Measurements from ENCODE around the gene PARD6B. TPM values are rescaled to one million over a fixed set of nuclear protein-coding genes. Genes with fewer than 3 reads are reported as not detected.

PARD6B gene
- total and polyA plus RNA-seq, 2 of the 4 experiments (the other 2 are of a cell fraction) = 0.17 to 0.90 TPM

DNA sequence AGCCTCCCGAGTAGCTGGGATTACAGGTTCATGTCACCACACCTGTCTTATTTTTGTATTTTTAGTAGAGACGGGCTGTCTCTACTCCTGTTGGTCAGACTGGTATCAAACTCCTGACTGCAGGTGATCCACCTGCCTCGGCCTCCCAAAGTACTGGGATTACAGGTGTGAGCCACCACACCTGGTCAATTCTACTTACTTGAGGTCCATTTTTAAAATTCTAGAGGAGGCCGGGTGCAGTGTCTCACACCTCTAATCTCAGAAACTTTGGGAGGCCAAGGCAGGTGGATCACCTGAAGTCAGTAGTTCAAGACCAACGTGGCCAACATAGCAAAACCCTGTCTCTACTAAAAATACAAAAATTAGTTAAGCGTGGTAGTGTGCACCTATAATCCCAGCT lies 47.8 kb upstream of the PARD6B start:
- Histone ChIP-seq H3K9me3 (ENCODE audit: control insufficient read depth, insufficient read depth, low read length) (no peaks in the 10 kb centered on the region), H3K9ac (ENCODE audit: low read depth, low read length) (no peak overlapping the region), H3K4me2 (ENCODE audit: low read depth, low read length) (no peak overlapping the region), H2BK120ac (ENCODE audit: low read depth, low read length) (no peak overlapping the region), H3K4me3 (ENCODE audit: insufficient read depth, low read depth, low read length) (no peak overlapping the region), H3K14ac (replicated peaks; ENCODE audit: low read depth, low read length) (no peak overlapping the region), H3K27ac (ENCODE audit: insufficient read depth, low read length) (no peak overlapping the region), H3K79me1 (ENCODE audit: low read depth in 1 of 2, low read length in 2 of 2) (0 out of 4 replicates have a peak, but pooled peaks cover 0 to 3% of the 10 kb centered on the region in 2 experiments), H2BK20ac (ENCODE audit: low read depth, low read length) (no peak overlapping the region), H2BK5ac (ENCODE audit: low read depth, low read length, poor library complexity, severe bottlenecking) (no peak overlapping the region), H3K56ac (ENCODE audit: extremely low read depth, insufficient read depth, low read length) (no peak overlapping the region), H3K9me1 (ENCODE audit: insufficient read depth, low read length) (peaks cover 8% of the 10 kb centered on the region), H3K4ac (ENCODE audit: low read depth, low read length) (no peak overlapping the region), H2AK5ac (ENCODE audit: low read depth, low read length) (no peak overlapping the region), H3K18ac (ENCODE audit: low read depth, low read length) (no peak overlapping the region), H2AK9ac (replicated peaks; ENCODE audit: low read depth, low read length, poor library complexity) (no peak overlapping the region), H4K91ac (ENCODE audit: insufficient read depth, low read depth, low read length) (no peak overlapping the region), H4K20me1 (ENCODE audit: insufficient read depth, low read length) (0 out of 2 replicates have a peak, but pooled peaks cover 3% of the 10 kb centered on the region), H3K27me3 (ENCODE audit: control insufficient read depth, insufficient read depth, low read length) (no peaks in the 10 kb centered on the region), H4K8ac (ENCODE audit: low read depth in 2 of 2, low read length in 2 of 2) (no peak overlapping the region), H2BK15ac (ENCODE audit: low read depth, low read length) (no peak overlapping the region), H4K5ac (ENCODE audit: low read depth, low read length) (no peak overlapping the region), H3K23ac (ENCODE audit: low read depth, low read length) (no peak overlapping the region), H3K36me3 (ENCODE audit: control insufficient read depth, insufficient read depth, low read length) (no peaks in the 10 kb centered on the region), H3K4me1 (ENCODE audit: control insufficient read depth, insufficient read depth, low read length) (peaks cover 7% of the 10 kb centered on the region; the same call in 1 of the 2 replicates), H2AFZ (replicated peaks; ENCODE audit: low read length, poor library complexity) (no peak overlapping the region)
- POLR2A ChIA-PET (ENCODE audit: unreplicated experiment) = no interaction called here
- intact Hi-C loops (cut with micrococcal nuclease) = no loop called here
- BruUV-seq (replicated peaks) = no TSS peak
- TF ChIP-seq, protein P1, sequence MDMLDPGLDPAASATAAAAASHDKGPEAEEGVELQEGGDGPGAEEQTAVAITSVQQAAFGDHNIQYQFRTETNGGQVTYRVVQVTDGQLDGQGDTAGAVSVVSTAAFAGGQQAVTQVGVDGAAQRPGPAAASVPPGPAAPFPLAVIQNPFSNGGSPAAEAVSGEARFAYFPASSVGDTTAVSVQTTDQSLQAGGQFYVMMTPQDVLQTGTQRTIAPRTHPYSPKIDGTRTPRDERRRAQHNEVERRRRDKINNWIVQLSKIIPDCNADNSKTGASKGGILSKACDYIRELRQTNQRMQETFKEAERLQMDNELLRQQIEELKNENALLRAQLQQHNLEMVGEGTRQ (IDR thresholded peaks at IDR 0.05; ENCODE audit: low read depth, low read length) = no peak
- TF ChIP-seq NFE2L2 (IDR thresholded peaks at IDR 0.05; ENCODE audit: low read depth, low read length) = no peak
- CTCF ChIA-PET = no interaction called here
- dilution Hi-C loops (cut with HindIII; ENCODE audit: low sequenced_read_pairs, unreplicated experiment) = no loop called here
- in situ Hi-C loops (cut with MboI; ENCODE audit: low sequenced_read_pairs) = no loop called here
- DNase-seq (no peak), ATAC-seq (ENCODE audit: low read depth) (no peak)
- 90% methylated on average over 4 of the region's 6 CpGs; no CpG with 5 or more reads in 1 of the 2 experiments for WGBS, 2 experiments (ENCODE audit: extremely low coverage in 2 of 2, insufficient read length in 1 of 2)
